Diencephalon (tissue), 1 donor: ENCODE results near the gene PDP2. TPM values are rescaled to one million over a fixed set of nuclear protein-coding genes. Genes with fewer than 3 reads are reported as not detected.

Experiments
- total RNA-seq: library from RNA; depleted of rRNA; stranded (reverse); fragments of >200 nt; gene quantifications from one replicate; pipeline ENCODE4 v1.2.3, GENCODE V29; 2014

The PDP2 gene, protein sequence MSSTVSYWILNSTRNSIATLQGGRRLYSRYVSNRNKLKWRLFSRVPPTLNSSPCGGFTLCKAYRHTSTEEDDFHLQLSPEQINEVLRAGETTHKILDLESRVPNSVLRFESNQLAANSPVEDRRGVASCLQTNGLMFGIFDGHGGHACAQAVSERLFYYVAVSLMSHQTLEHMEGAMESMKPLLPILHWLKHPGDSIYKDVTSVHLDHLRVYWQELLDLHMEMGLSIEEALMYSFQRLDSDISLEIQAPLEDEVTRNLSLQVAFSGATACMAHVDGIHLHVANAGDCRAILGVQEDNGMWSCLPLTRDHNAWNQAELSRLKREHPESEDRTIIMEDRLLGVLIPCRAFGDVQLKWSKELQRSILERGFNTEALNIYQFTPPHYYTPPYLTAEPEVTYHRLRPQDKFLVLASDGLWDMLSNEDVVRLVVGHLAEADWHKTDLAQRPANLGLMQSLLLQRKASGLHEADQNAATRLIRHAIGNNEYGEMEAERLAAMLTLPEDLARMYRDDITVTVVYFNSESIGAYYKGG
- 12.2 TPM for total RNA-seq

DNA sequence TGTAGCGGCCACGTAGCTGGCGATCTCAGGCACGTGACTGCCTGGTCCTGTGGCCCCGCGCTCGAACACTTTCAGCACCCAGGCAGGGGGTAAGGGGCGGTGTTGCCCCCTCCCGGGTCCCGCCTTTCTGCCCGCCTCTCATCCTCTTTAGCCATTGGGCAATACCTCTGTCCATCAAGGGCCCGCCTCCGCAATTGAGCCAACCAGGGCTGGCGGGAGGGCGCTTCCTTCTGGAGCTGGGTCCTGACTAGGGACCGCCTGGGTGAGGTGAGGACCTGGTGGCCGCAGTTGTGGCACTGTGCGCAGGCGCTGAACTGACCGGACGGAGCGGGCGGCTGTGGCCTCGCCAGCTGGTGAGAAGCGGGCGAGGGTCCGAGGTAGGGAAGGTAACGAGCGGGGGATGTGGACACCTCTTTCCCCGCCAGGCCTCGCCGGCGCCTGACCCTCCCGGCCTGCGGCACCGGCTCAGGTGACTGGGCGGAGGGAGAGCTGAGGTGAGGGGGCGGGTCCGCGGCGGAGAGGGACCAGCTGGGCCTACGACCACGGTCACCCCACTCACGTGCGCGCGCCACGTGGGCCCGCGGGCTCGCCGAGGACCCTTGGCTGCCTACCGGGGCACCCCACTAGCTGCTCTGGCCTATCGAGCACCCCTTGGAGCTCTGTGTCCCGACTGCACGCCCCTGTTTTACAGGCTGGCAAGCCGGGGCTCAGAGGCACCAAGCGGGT lies at the start of gene PDP2:
TSS of gene PDP2 (plus strand) at position 228 of the 726 bp plus-strand sequence. CDS start 3,770 bp downstream, outside the sequence.

DNA sequence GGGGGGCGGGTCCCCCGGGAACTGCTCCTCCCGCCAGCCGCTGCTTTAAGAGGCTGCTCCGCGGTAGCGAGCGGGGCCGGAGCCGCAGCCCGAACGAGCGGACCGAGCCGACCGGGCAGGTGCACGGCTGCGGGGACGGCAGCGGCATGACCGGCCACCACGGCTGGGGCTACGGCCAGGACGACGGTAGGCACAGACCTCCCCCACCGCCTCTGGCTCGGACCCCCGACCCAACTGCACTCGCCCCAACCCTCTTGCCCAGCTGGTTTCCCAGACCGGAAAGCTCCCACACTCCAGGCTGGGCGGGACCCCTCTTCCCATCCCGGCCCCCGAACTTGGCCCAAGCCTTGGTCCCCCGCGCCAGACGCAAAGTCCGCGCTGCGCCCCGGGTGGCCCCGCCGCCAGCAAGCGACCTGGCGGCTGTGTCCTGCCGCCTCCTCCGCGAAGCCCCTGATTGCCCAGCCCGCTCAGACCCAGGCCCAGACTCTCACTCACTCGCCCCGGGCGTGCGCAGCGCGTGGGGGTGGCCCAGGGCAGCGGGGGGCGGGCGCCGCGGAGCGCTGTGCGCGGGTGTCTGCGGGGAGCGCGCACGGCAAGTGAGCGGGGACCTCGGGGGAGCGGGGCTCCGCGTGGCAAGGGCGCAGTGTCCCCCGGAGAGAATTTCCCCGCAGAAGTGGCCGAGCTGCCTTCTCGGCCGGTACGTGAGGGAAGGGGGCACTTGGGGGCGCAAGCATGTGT lies 35.8 kb upstream of the PDP2 start, which contains the start of gene CA7:
TSS of gene CA7 (plus strand) at position 73 of the 738 bp plus-strand sequence. CDS start at position 147, 74 bp downstream.

DNA sequence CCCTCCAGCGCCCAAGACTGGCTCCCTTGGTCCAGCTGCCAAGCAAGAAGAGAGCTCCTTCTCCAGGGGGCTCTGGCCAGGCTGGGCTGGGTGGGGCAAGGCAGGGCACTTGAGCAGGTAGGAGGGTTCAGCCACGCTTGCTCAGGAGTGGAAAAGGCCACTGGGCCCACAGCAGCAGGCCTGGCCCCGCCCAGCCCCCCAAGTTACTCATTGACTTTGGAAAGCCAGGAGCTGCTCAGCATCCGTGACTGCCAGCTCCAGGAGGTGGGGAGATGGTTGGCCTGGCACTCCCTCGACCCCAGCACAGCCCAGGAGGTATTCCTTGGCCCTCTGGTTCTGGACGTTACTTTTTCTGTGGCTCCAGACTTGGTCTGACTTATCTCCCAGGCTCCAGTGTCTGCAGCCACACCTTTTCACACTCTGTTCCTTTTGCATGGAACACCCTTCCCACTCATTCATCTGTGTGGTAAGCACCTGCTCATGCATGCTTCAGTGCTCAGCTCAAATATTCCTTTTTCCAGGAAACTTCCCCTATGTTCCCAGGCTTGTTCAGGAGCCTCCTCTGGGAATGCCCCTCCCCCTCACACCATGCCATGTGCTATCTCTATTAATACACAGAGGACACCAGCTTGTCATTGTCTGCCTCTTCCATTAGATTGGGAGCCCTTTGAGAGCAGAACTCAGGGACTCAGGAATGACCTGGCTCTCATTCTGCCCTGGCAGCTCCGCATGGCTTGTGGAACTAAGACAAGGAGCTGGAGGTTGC lies 38.7 kb downstream of the PDP2 start, which contains the start of gene CDH16:
TSS of gene CDH16 (minus strand) at position 83 of the 766 bp plus-strand sequence. CDS start 820 bp downstream, outside the sequence.

DNA sequence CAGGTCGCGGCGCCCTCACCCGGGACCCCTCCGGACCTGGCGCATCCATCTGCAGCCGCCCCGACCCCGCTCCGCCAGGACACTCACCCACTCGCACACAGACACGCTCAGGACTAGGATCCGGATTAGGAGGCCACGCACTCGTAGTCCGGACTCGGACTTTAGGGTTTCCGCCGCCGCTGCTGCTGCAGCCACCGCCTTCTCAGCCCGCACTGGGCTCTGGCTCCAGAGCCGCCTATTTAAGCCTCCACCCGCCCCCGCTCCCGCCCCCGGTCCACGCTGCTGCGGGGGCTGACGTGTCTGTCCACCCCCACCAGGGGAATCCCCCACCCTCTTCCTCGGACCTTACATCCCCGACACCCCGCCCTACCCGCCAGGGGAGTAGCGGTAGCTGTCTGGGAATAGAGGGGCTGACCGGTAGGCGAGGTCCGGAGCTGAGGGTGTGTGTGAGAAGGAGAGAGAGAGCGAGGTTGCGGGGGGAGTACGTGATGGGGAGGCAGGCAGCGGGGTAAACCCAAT lies 45.1 kb downstream of the PDP2 start, which contains the start of gene RRAD:
TSS of gene RRAD (minus strand) at position 214 of the 519 bp plus-strand sequence. CDS start 356 bp downstream, outside the sequence.

DNA sequence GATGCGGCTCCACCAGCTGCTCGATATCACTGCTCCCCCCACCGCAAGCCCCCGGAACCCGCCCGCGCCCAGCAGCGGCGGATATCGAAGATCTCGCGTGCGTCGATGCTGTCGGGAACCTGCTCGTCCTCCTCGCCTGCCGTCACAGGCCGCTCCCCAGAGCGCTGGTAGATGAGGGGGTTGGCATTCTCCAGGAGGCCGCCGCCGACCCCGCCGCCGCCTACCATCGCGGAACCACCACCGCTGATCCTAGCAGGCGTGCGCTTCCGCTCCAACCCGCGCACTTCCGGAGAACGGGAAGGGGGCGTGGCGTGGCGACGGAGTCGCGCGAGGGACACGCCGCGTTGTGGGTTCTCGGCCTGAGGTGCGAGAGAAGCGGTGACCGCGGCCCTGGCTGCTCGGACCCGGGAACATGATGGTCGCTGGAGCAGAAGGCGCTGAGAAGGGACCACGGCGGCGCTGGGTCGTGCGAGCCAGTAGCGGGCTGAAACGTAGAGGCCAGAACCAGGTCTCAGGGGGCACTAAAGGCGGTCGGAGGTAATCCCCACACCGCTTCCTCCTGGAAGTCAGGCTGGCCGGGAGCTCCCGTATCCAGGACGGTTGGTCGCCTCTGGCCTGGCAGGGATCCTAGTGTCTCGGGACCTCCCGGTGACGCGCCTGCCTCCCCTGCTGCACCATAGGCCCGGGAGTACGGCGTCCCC lies 54.0 kb downstream of the PDP2 start, which contains the start of gene CIAO2B:
TSS of gene CIAO2B (minus strand) at position 265 of the 701 bp plus-strand sequence. CDS start at position 227, 38 bp downstream.

DNA sequence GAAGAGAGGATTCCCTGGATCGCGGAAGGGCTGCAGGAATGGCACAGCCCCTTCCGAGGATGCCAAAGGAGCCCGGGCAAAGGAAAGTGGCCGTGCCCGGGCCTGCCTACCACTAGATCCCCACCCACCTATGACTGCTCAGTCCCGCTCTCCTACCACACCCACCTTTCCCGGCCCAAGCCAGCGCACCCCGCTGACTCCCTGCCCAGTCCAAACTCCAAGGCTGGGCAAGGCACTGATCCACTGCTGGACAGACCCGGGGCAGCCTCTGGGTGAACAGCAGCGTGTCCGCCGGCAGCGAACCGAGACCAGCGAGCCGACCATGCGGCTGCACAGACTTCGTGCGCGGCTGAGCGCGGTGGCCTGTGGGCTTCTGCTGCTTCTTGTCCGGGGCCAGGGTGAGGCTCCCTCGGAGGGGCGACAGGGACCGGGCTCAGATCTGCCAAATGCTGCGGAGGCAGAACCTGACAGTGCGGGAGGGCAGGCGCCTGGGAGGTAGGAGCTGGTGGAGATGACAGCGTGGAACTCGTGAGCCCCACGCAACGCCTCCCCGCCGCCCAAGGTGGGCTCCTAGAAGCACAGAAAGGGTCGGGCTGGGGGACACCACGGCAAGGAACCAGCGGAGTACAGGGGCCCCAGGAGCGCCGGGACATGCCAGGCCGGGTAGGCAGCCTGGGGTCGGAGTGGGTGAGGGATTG lies 55.1 kb downstream of the PDP2 start, which contains the start of gene CES2:
TSS of gene CES2 (plus strand) at position 203 of the 698 bp plus-strand sequence. CDS start at position 323, 120 bp downstream.

Other genes starting within 250 kb of the PDP2 start
- gene CMTM4, start 183.8 kb upstream of the PDP2 start, total RNA-seq = 88.8 TPM
- gene DYNC1LI2, start 128.9 kb upstream of the PDP2 start, total RNA-seq = 223 TPM
- 0.23 TPM for gene TERB1, start 78.9 kb upstream of the PDP2 start, total RNA-seq
- gene NAE1, start 49.5 kb upstream of the PDP2 start, total RNA-seq = 104 TPM
- not detected for gene CA7, start 36.1 kb upstream of the PDP2 start, total RNA-seq
- not detected for gene CDH16, start 38.4 kb downstream of the PDP2 start, total RNA-seq
- 1.8 TPM for gene RRAD, start 45.0 kb downstream of the PDP2 start, total RNA-seq
- 81.2 TPM for gene CIAO2B, start 53.9 kb downstream of the PDP2 start, total RNA-seq
- gene CES2, start 55.0 kb downstream of the PDP2 start, total RNA-seq = 33.0 TPM
- under 0.01 TPM for gene CES3, start 80.8 kb downstream of the PDP2 start, total RNA-seq
- 9.2 TPM for gene CES4A, start 108.1 kb downstream of the PDP2 start, total RNA-seq
- 38.1 TPM for gene CBFB, start 148.6 kb downstream of the PDP2 start, total RNA-seq
- gene PHAF1, start 229.4 kb downstream of the PDP2 start, total RNA-seq = 21.7 TPM